ENCODE results near the gene EXOSC10. TPM values are rescaled to one million over a fixed set of nuclear protein-coding genes. Genes with fewer than 3 reads are reported as not detected.

EXOSC10 gene
- polyA plus RNA-seq, 1 experiment, result 72.1 TPM

GRCh38 chr1:11129649-11130390, 30.2 kb upstream of the EXOSC10 start:
- H3K27me3 ChIP-seq (ENCODE audit: control insufficient read depth, insufficient read depth, low read length), result no peaks in the 10 kb centered on the region
- H3K36me3 ChIP-seq (ENCODE audit: control insufficient read depth, insufficient read depth, low read length), result peaks cover 32% of the 10 kb centered on the region
- no peak for TF ChIP-seq CTCF (IDR thresholded peaks at IDR 0.05; ENCODE audit: insufficient read depth, low read depth, low read length)
- no peak overlapping the region for H3K4me3 ChIP-seq (ENCODE audit: low read depth, low read length)
- ChIA-PET CTCF (no interaction called here), POLR2A (no interaction called here)
- DNase-seq (ENCODE audit: low read depth), result no peak

DNA sequence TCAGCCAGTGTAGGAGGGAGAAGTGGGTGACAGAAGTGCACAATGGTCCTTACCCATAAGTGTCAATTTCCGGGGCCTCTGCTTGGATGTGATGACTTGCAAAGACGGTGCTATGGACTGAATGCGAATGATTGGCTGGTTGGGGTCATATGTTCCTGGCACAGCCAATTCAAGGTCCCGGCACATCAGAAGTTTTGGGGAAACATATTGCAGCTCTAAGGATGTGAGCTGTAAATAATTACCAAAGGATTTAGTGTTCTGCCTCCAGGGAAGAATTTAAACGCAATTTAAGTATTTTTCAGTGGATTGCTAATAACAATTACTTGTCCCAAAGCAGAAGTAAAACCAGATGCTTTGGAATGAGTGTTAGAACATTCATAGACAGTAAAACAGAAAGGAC, 26.9 kb upstream of the EXOSC10 start:
- no peak for DNase-seq (ENCODE audit: low read depth)
- TF ChIP-seq CTCF (IDR thresholded peaks at IDR 0.05; ENCODE audit: insufficient read depth, low read depth, low read length), result no peak
- POLR2A ChIA-PET, result no interaction called here
- CTCF ChIA-PET, result interaction anchor here (0.6 kb wide), 1 partner anchor 1057 kb away, joined by 3 read pairs; no protein-coding TSS in a partner anchor
- Histone ChIP-seq H3K4me3 (ENCODE audit: low read depth, low read length) (no peak overlapping the region), H3K36me3 (ENCODE audit: control insufficient read depth, insufficient read depth, low read length) (peaks cover 34% of the 10 kb centered on the region), H3K27me3 (ENCODE audit: control insufficient read depth, insufficient read depth, low read length) (no peaks in the 10 kb centered on the region)

DNA sequence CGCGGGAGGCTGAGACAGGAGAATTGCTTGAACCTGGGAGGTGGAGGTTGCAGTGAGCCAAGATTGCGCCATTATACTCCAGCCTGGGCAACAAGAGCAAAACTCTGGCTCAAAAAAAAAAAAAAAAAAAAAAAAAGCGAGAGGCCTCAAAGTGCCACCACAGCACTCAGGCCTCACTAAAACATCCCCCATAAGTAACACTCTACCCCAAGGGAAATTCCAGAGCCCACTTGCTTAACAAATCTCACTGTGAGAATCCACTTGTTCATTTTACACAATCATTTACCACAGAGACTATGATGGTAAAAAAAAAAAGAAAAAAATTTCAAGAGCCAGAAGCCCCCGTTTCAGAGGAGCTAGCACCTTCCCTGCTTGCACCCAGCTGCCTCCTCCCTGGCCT, 26.3 kb upstream of the EXOSC10 start:
- ChIA-PET CTCF (no interaction called here), POLR2A (no interaction called here)
- peaks cover 32% of the 10 kb centered on the region for H3K36me3 ChIP-seq (ENCODE audit: control insufficient read depth, insufficient read depth, low read length)
- no peak for TF ChIP-seq CTCF (IDR thresholded peaks at IDR 0.05; ENCODE audit: insufficient read depth, low read depth, low read length)
- H3K4me3 ChIP-seq (ENCODE audit: low read depth, low read length), result no peak overlapping the region
- no peaks in the 10 kb centered on the region for H3K27me3 ChIP-seq (ENCODE audit: control insufficient read depth, insufficient read depth, low read length)
- DNase-seq (ENCODE audit: low read depth), result no peak

DNA sequence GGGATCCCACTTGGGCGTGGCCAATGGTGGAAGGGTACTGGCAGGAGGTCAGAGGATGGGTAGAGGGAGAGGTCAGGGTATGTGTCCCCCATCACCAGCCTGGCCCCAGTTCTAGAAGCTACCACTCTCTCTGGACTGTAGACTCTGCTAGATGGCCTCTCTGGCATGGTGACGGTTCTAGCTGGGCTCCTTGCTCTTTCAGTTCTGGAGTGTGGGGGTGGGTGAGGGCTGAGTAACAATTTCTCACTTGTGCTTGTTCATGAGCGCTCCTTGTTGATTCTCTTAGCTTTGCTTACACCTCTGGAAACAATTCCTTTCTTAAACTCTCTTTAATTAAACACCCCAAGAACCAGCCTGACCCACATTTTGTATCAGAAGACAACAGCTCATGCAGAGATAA, 25.3 kb upstream of the EXOSC10 start:
- Histone ChIP-seq H3K36me3 (ENCODE audit: control insufficient read depth, insufficient read depth, low read length) (peaks cover 26% of the 10 kb centered on the region), H3K4me3 (ENCODE audit: low read depth, low read length) (no peak overlapping the region), H3K27me3 (ENCODE audit: control insufficient read depth, insufficient read depth, low read length) (no peaks in the 10 kb centered on the region)
- ChIA-PET CTCF (interaction anchor here (0.7 kb wide), 1 partner anchor 64 kb away, joined by 3 read pairs; the partner anchor contains the start of gene ANGPTL7), POLR2A (no interaction called here)
- no peak for DNase-seq (ENCODE audit: low read depth)
- no peak for TF ChIP-seq CTCF (IDR thresholded peaks at IDR 0.05; ENCODE audit: insufficient read depth, low read depth, low read length)

GRCh38 chr1:11116318-11116717, 16.6 kb upstream of the EXOSC10 start:
- no peak for TF ChIP-seq CTCF (IDR thresholded peaks at IDR 0.05; ENCODE audit: insufficient read depth, low read depth, low read length)
- DNase-seq (ENCODE audit: low read depth), result no peak
- peaks cover 19% of the 10 kb centered on the region for H3K36me3 ChIP-seq (ENCODE audit: control insufficient read depth, insufficient read depth, low read length)
- ChIA-PET CTCF (no interaction called here), POLR2A (no interaction called here)
- no peaks in the 10 kb centered on the region for H3K27me3 ChIP-seq (ENCODE audit: control insufficient read depth, insufficient read depth, low read length)
- H3K4me3 ChIP-seq (ENCODE audit: low read depth, low read length), result no peak overlapping the region

Data from BJ (cell line).